G401 (cell line): Measurements from ENCODE around the gene RFC2. TPM values are rescaled to one million over a fixed set of nuclear protein-coding genes. Genes with fewer than 3 reads are reported as not detected.

Experiments used
- DNase-seq: peaks from one replicate; pipeline ENCODE4 v3.0.0-alpha.2; 2015; ENCODE audit warnings: low spot score
- in situ Hi-C: cut with HindIII; loops from 2 replicates; pipeline ENCODE4 v1.10.0; 2016; ENCODE audit warnings: low sequenced_read_pairs, mixed read lengths
- total RNA-seq: library from RNA; depleted of rRNA; stranded (reverse); fragments of >200 nt; shearing (Covaris generic); gene quantifications from 2 replicates; pipeline ENCODE4 v1.2.3, GENCODE V29; 2014; rRNA removed

The RFC2 gene
- total RNA-seq: 40.6 and 47.9 TPM in 2 replicates

- peak; percentile 96 for DNase-seq
- in situ Hi-C loops: no loop called here
Observed at GRCh38 chr7:74254129-74254857, at the start of gene RFC2. Gene RFC2, minus strand, starts transcription at chr7:74254399. Its CDS starts 16 bp downstream, at chr7:74254383.

DNA sequence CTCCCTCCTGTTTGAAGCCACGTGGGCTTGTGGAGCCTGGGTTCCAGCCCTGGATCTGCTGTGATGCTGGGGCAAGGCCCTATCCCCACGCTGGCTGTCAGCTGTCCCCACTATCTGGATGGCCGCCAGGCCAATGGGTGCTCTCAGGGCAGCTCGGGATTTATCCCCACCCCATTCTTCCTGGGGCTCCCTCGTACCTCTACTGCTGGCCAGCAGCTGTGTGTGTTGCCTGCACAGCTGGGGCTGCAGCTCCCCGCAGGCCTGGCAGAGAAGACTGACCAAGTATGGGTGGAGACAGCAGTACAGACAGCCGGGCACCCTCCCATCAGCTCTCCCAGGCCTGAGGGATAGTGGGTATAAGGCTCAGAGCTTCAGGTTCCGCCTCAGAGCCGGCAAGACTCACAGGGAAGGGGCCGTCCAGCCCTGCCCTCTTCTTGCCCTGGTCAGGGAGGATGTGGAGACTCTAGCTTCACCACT, 48.6 kb upstream of the RFC2 start:
- DNase-seq: no peak
- in situ Hi-C loops: no loop called here

DNA sequence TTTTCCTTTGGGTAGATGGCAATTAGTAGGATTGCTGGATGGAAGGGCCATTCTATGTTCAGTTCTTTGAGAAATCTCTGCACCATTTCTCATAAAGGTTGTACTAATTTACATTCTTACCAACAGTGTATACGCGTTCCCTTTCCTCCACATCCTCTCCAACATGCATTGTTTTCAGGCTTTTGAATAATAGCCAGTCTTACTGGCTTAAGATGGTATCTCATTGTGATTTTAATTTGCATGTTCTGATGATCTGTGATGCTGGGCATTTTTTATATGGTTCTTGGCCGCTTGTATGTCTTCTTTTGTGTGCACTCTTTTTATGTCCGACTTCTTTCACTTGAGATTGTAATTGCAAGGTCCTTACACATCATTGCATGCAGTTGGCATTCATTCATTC, 46.7 kb upstream of the RFC2 start:
- in situ Hi-C loops: no loop called here
- no peak for DNase-seq

- DNase-seq: no peak
- in situ Hi-C loops: no loop called here
Observed at GRCh38 chr7:74299401-74299800, 45.2 kb upstream of the RFC2 start.

DNA sequence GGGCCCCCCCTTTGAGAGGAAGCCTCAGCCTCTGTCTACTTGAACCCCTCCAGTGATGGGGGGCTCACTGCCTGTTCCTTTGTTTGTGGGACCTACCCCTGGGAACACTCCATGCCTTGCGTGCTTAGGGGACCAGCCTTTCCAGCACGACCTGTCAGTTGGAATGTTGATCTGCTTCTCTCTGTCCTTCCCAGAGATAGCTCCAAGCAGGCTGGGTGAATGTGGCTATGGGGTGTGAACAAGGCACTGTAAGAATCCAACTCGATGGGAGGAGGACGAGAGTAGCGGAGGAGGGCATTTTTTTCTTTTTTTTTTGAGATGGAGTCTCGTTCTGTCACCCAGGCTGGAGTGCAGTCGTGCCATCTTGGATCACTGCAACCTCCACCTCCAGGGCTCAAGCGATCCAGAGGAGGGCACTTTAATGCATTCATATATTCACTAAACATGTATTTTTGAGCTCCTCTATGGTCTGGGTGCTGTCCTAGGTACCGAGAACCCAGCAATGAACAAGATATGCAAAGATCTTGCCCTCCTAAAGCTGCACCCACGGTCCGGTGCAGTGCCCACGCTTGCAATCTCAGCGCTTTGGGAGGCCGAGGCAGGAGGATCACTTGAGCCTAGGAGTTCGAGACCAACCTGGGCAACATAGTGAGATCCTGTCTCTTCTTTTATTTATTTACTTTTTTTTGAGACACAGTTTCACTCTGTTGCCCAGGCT, 43.5 kb upstream of the RFC2 start:
- in situ Hi-C loops: no loop called here
- no peak for DNase-seq

GRCh38 chr7:74294191-74294998, 40.2 kb upstream of the RFC2 start:
- in situ Hi-C loops: no loop called here

DNA sequence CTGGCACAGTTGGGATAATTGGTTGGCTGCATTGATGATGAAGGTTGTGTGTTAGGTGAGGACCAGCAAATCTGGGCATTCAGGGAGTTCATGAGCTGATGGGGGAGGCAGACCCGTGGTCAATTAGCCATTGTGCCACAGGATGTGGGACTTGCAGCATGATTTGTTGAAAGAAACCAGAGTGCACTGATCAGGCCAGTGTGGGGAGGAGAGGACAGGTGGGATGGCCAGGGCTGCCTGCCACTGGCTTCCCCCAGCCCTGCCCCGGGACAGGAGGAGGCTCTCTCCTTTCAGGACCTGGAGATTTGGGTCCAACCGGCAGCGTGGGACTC, 39.3 kb upstream of the RFC2 start:
- in situ Hi-C loops: no loop called here
- no peak for DNase-seq

More at GRCh38 chr7:74294191-74294998, 40.2 kb upstream of the RFC2 start:
- no peak for DNase-seq

- in situ Hi-C loops: no loop called here
- DNase-seq: no peak
Observed at GRCh38 chr7:74292757-74293576, 38.8 kb upstream of the RFC2 start.

GRCh38 chr7:74291535-74291934, 37.3 kb upstream of the RFC2 start:
- DNase-seq: no peak
- in situ Hi-C loops: no loop called here

DNA sequence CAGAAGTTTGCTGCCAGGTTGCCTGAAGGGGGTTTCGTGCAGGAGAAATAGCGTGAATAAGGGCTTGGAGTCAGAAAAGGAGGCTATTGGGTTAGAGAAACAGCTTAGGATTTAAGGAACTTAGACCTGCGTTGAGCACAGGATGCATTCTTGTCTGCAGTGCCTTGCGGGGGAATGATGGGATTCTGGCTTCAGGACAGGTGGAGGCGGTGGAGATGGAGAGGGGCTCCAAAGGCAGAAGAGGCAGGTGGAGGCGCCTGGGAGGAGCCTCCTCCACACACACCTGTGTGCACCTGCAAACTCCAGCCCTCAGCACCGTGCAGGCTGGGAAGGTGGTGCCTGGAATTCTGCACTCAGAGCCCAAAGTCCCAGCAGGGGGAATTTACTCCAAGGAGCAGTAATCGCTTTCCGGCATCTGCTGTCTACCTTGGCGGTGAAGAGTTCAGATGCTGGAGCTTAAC, 36.8 kb upstream of the RFC2 start:
- in situ Hi-C loops: no loop called here
- peak; percentile 37 for DNase-seq

DNA sequence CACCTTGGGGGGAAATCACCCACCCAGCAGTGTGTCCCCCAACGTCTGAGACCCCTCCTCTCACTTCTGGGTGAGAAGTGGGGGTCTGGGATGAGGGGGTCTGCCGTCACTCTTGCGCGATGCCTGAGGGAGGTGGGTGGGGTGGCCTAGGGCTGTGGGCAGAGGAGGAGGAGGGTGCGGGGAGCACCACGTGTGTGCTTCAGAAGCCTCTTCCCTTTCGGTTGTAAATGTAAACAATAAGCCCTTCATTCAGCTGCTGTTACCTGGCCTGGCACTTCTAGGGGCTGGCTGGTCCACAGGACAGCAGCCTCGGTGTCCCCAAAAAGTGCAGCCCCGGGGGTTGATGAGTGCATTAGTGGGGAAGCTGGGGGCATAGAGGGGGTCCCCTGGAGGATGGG, 36.4 kb upstream of the RFC2 start:
- in situ Hi-C loops: no loop called here
- DNase-seq: no peak

DNA sequence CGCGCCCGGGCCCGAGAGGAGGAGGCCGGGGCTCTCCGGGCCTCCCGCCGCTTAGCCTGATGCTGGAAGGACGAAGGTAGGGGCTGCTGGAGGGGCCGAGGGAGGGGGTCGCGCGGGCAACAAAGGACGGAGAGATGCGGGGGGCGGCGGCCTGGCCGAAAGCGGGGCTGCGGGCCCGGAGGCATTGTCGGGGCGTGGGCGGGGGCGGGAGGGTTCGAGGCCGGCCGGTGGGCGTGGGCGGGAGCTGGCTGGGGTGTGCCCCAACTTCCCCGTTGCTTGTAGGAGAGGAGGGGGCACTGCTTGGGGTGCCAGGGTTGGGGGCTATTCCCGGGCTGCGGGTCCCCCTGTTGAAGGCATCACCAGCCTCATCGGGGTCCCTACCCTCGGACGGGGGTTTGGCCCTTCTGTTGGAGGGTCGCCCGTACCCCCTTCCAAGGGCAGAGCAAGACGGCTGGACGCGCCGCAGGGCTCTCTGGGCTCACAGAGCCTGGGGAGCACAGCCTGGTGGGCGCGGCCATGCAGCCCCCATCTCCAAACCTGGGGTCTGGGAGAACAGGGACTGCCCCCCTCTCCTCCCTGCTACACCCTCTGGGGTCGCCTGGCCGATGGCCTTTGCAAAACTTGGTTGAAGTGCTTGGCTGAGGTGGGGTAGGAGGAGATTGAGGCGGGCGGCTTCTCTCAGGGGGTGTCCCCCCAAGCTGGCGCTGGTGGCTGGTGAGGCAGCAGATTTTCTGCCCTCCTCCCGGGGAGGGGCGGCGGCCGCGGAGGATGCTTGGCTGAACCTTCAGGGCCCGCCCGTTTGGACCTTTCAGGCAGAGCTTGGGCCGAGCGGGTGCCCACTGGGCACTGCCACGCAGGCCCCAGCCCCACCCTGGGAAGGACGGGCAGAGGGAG, 35.7 kb upstream of the RFC2 start:
- DNase-seq: peak; percentile 65
- in situ Hi-C loops: no loop called here

GRCh38 chr7:74289018-74289658, 34.9 kb upstream of the RFC2 start, which contains the start of gene CLIP2:
Gene CLIP2, plus strand, starts transcription at chr7:74289407. Its CDS starts 28,140 bp downstream, at chr7:74317547.
- in situ Hi-C loops: no loop called here
- DNase-seq: peak; percentile 83

- in situ Hi-C loops: no loop called here
- DNase-seq: peak; percentile 70
Observed at GRCh38 chr7:74288034-74288881, 34.1 kb upstream of the RFC2 start.

- in situ Hi-C loops: no loop called here
- no peak for DNase-seq
Observed at GRCh38 chr7:74287303-74288033, 33.3 kb upstream of the RFC2 start.

DNA sequence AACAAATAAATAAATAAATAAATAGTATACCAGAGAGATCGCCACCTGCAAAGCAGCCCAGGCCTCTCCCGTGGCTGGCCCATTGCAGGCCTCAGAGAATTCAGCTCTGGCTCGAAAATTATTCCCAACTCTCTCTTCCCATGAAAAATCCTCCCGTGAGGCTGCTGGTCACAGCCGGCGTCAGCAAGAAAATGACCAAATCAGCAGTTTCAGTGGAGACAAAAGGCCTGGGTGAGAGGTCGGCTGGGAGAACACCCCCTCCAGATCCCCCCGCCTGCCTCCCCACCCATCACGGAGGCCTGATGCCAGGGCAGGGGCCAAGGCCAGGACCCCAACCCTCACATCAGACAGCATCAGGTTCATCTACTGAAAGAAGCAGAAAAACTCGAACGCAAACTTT, 31.9 kb upstream of the RFC2 start:
- in situ Hi-C loops: no loop called here
- no peak for DNase-seq
